GM12878 (cell line): Measurements from ENCODE around the gene GUCA2A. TPM values are rescaled to one million over a fixed set of nuclear protein-coding genes. Genes with fewer than 3 reads are reported as not detected.

Source experiments
- ATAC-seq: fragments of 200-7000 bp; cut with Tn5 transposase; 3 replicates; pipeline ENCODE4 v1.9.1; 2020; ENCODE audit warnings: mild to moderate bottlenecking, moderate library complexity
- BruUV-seq: library from RNA; stranded (reverse); fragments of 400-500 nt; replicated peaks from 2 replicates; lab custom pipeline; 2021; lab: Mats Ljungman, UMichigan
- CTCF ChIA-PET: fragments of 300-600 bp; sonication (Branson Sonifier 250); formaldehyde crosslinking; extraction: SDS; loops from one replicate; lab custom pipeline; 2021; ENCODE audit warnings: inconsistent platforms; lab: Yijun Ruan, JAX
- POLR2A ChIA-PET: fragments of 350-600 bp; formaldehyde crosslinking; extraction: SDS; loops from one replicate; lab custom pipeline; 2021; ENCODE audit warnings: inconsistent platforms; lab: Charles Lee
- RAD21 ChIA-PET: fragments of 300-600 bp; sonication (Branson Sonifier 250); formaldehyde crosslinking; loops from one replicate; lab custom pipeline; 2023; ENCODE audit warnings: antibody characterized with exemption; ENCODE audit not compliant: unreplicated experiment; lab: Charles Lee
- SMC1A ChIA-PET: fragments of 300-600 bp; sonication (Branson Sonifier 250); formaldehyde crosslinking; loops from one replicate; lab custom pipeline; 2023; ENCODE audit not compliant: unreplicated experiment, uncharacterized antibody; lab: Charles Lee
- DNase-seq: peaks from one replicate; pipeline ENCODE4 v3.0.0-alpha.2; 2011; ENCODE audit warnings: low read depth, low spot score
- FAIRE-seq: peaks from 3 replicates; lab custom pipeline; 2011; peaks lifted over from hg19 to GRCh38; lab: Jason Lieb, UNC
- H2AFZ ChIP-seq: 2 replicates; pipeline ENCODE4 v1.6.0; 2011; ENCODE audit warnings: low read depth, low read length, control low read depth; ENCODE audit not compliant: control insufficient read depth
- H3K27ac ChIP-seq: 2 replicates; pipeline ENCODE4 v1.5.1; 2011; ENCODE audit warnings: control low read depth; ENCODE audit not compliant: control insufficient read depth, insufficient read depth
- H3K27me3 ChIP-seq, 2 experiments: replicated peaks in 1 of 2; 2 replicates each; pipeline versions ENCODE4 v1.6.0 to v1.6.1; 2011; ENCODE audit warnings: low read length in 1 of 2; ENCODE audit not compliant: control insufficient read depth in 2 of 2, insufficient read depth in 2 of 2
- H3K36me3 ChIP-seq, 2 experiments: 2 replicates each; pipeline ENCODE4 v1.5.1; 2011; ENCODE audit warnings: low read length in 1 of 2; ENCODE audit not compliant: control insufficient read depth in 2 of 2, insufficient read depth in 2 of 2
- H3K4me1 ChIP-seq: 2 replicates; pipeline ENCODE4 v1.6.1; 2011; ENCODE audit warnings: mild to moderate bottlenecking, low read length, moderate library complexity, mixed read lengths; ENCODE audit not compliant: control insufficient read depth, insufficient read depth
- H3K4me2 ChIP-seq: 2 replicates; pipeline ENCODE4 v1.6.0; 2011; ENCODE audit warnings: control low read depth; ENCODE audit not compliant: control insufficient read depth, insufficient read depth
- H3K4me3 ChIP-seq: fragments of 200-600 bp; sonication (generic); 2 replicates; pipeline ENCODE4 v1.5.1; 2016
- H3K79me2 ChIP-seq: 2 replicates; pipeline ENCODE4 v1.6.0; 2011; ENCODE audit warnings: low read length; ENCODE audit not compliant: control insufficient read depth, insufficient read depth
- H3K9ac ChIP-seq: 2 replicates; pipeline ENCODE4 v1.8.0; 2011; ENCODE audit warnings: low read length, control low read depth, mixed read lengths; ENCODE audit not compliant: control insufficient read depth, insufficient read depth
- H3K9me3 ChIP-seq: replicated peaks from 3 replicates; pipeline ENCODE4 v1.5.1; 2011; ENCODE audit warnings: mild to moderate bottlenecking, low read length; ENCODE audit not compliant: control insufficient read depth, insufficient read depth
- H4K20me1 ChIP-seq: 2 replicates; pipeline ENCODE4 v1.6.0; 2011; ENCODE audit not compliant: control insufficient read depth, insufficient read depth
- CHD4 ChIP-seq: fragments of 200-600 bp; sonication (generic); IDR thresholded peaks from 2 replicates; pipeline ENCODE4 v1.6.1; 2016; ENCODE audit warnings: mild to moderate bottlenecking
- IKZF1 ChIP-seq: fragments of 450-650 bp; conservative IDR thresholded peaks from 2 replicates; pipeline ENCODE4 v1.6.1; 2017; ENCODE audit warnings: antibody characterized with exemption, mild to moderate bottlenecking
- IKZF2 ChIP-seq, 2 experiments: fragments of 450-650 bp; IDR thresholded peaks; 2 replicates each; pipeline ENCODE4 v1.6.1; 2017; ENCODE audit warnings: mild to moderate bottlenecking in 2 of 2, moderate library complexity in 2 of 2
- MEF2B ChIP-seq: fragments of 450-650 bp; IDR thresholded peaks from 2 replicates; pipeline ENCODE4 v1.6.1; 2018; ENCODE audit warnings: mild to moderate bottlenecking, moderate library complexity; ENCODE audit not compliant: partially characterized antibody, poor library complexity, severe bottlenecking
- MTA2 ChIP-seq: fragments of 450-650 bp; IDR thresholded peaks from 2 replicates; pipeline ENCODE4 v1.6.1; 2016; ENCODE audit warnings: low read depth, mild to moderate bottlenecking, moderate library complexity
- MTA3 ChIP-seq: IDR thresholded peaks from 2 replicates; pipeline ENCODE4 v1.6.1; 2012; ENCODE audit warnings: low read length, inconsistent platforms, borderline replicate concordance
- SREBF1 ChIP-seq: IDR thresholded peaks from 2 replicates; pipeline ENCODE4 v1.6.1; 2012; ENCODE audit warnings: mild to moderate bottlenecking, low read length
- TCF3 ChIP-seq: IDR thresholded peaks from 2 replicates; pipeline ENCODE4 v1.6.1; 2012; ENCODE audit warnings: low read depth, mild to moderate bottlenecking, low read length, borderline replicate concordance; ENCODE audit not compliant: insufficient read depth
- WGBS: methylation state at CpG from one replicate; pipeline ENCODE4 v1.1.6; 2016; ENCODE audit warnings: low lambda C conversion rate; ENCODE audit not compliant: insufficient replicate concordance, insufficient coverage; ENCODE audit errors: missing lambda C conversion rate; 5-methylcytosine and 5-hydroxymethylcytosine counted together
- in situ Hi-C: fragments of 300-500 bp; cut with MboI; formaldehyde crosslinking; loops from 9 replicates; pipeline ENCODE4 v1.14.3; 2018; ENCODE audit warnings: mixed read lengths
- intact Hi-C: fragments of 100-400 bp; cut with micrococcal nuclease; formaldehyde crosslinking; loops from one replicate; pipeline ENCODE4 v1.14.2; 2022; ENCODE audit not compliant: unreplicated experiment
- polyA plus RNA-seq, 11 experiments: library from polyadenylated mRNA; depleted of rRNA in 4 of 11; unstranded in 6 of 11; stranded (reverse) in 5 of 11; fragments of >200 nt; fragmentation: Nextera tagmentation in 4 of 11; fragmentation: Illumina TruSeq in 1 of 11; extraction: Ambion mirVana in 4 of 11; extraction: Trizol in 1 of 11; gene quantifications; 1 replicate in 1 of 11; 2 replicates in 10 of 11; pipeline versions ENCODE4 v1.2.1 to v1.2.3, GENCODE V29; 2011 to 2016; ENCODE audit warnings: inconsistent platforms in 2 of 11, missing spikeins in 2 of 11, low read depth in 1 of 11
- total RNA-seq, 4 experiments: library from RNA; depleted of rRNA in 3 of 4; stranded (reverse); fragments of >200 nt in 3 of 4; fragmentation: Illumina TruSeq in 1 of 4; extraction: Trizol in 1 of 4; gene quantifications; 2 replicates each; pipeline versions ENCODE4 v1.2.1 to v1.2.3, GENCODE V29; 2013 to 2021
- TF ChIP-seq, protein P1 (sequence below): IDR thresholded peaks from 2 replicates; pipeline ENCODE4 v1.6.1; 2011; ENCODE audit warnings: borderline replicate concordance, low read depth, mild to moderate bottlenecking, moderate library complexity, low read length; ENCODE audit not compliant: insufficient read depth, poor library complexity, severe bottlenecking

Gene GUCA2A
- total and polyA plus RNA-seq, 10 of the 15 experiments (the other 5 are each of a cell fraction or from before 2014, with no cell fraction given): not detected

DNA sequence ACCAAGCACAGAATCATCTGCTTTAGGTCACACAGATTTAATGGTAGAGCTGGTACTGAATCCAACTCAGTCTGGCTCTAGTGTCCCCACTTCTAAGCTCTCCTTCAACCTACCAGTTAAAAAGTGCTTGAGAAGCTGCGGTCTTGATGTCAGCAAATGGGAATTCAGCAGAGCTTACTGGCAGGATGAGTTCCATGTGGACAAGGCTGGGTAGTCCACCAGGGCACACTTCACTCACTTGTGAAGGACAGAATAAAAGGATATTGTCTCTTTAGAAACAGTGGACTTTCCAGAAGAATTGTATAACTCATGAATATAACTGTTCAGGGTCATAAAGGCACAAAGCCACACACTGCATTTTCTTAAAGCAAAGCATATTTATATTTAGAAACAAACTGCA lies 46.4 kb downstream of the GUCA2A start:
- H3K4me3 ChIP-seq: no peak overlapping the region
- H3K36me3 ChIP-seq: no peaks in the 10 kb centered on the region
- H3K79me2 ChIP-seq: no peaks in the 10 kb centered on the region
- in situ Hi-C loops (no loop called here), intact Hi-C loops (no loop called here)
- no peak overlapping the region for H3K9ac ChIP-seq
- no peak overlapping the region for H2AFZ ChIP-seq
- SMC1A ChIA-PET: interaction anchor here (0.6 to 1.0 kb wide), 4 partner anchors 10 to 222 kb away, joined by 3 to 4 read pairs (median 3); no protein-coding TSS in a partner anchor
- no peaks in the 10 kb centered on the region for H3K9me3 ChIP-seq
- ATAC-seq (no peak), FAIRE-seq (no peak), DNase-seq (no peak)
- RAD21 ChIA-PET: no interaction called here
- TF ChIP-seq MTA2 (no peak), TCF3 (no peak)
- H3K4me1 ChIP-seq: no peaks in the 10 kb centered on the region
- H3K27me3 ChIP-seq: no peaks in the 10 kb centered on the region
- POLR2A ChIA-PET: no interaction called here
- CTCF ChIA-PET: no interaction called here
- 28% methylated on average over 1 of the region's 1 CpG for whole genome bisulfite sequencing
- H4K20me1 ChIP-seq: no peaks in the 10 kb centered on the region
- H3K27ac ChIP-seq: no peak overlapping the region
- H3K4me2 ChIP-seq: no peak overlapping the region
- BruUV-seq: no TSS peak

DNA sequence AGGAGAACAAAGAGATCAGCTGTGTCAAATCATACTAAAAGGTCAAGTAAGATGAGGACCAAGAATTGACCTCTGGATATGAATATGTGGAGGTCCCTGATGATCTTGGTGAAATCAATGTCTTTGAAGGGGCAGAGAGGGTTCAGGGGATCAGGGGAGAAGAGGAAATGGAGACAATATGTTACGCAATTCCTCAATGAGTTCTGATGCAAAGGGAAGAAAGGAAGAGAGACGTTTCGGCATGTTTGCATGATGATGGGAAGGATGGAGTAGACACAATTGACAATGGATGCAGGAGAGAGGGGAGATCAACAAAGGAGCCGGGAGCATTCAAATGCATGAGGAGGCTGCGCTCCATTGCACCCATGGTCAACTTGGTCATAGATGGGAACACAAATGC lies 47.3 kb downstream of the GUCA2A start:
- BruUV-seq: no TSS peak
- Histone ChIP-seq H3K27ac (no peak overlapping the region), H3K4me1 (no peaks in the 10 kb centered on the region), H4K20me1 (no peaks in the 10 kb centered on the region), H3K4me2 (no peak overlapping the region), H3K9ac (no peak overlapping the region), H3K9me3 (no peaks in the 10 kb centered on the region; the same call in 2 of the 3 replicates), H3K79me2 (no peaks in the 10 kb centered on the region), H3K27me3 (no peaks in the 10 kb centered on the region), H3K36me3 (no peaks in the 10 kb centered on the region), H2AFZ (no peak overlapping the region), H3K4me3 (no peak overlapping the region)
- ChIA-PET POLR2A (no interaction called here), SMC1A (no interaction called here), RAD21 (no interaction called here), CTCF (no interaction called here)
- ATAC-seq (no peak), FAIRE-seq (no peak), DNase-seq (no peak)
- in situ Hi-C loops: no loop called here
- intact Hi-C loops: no loop called here
- TF ChIP-seq IKZF1: no peak
- no peak for TF ChIP-seq CHD4
- no peak for TF ChIP-seq SREBF1
- TF ChIP-seq, protein P1, sequence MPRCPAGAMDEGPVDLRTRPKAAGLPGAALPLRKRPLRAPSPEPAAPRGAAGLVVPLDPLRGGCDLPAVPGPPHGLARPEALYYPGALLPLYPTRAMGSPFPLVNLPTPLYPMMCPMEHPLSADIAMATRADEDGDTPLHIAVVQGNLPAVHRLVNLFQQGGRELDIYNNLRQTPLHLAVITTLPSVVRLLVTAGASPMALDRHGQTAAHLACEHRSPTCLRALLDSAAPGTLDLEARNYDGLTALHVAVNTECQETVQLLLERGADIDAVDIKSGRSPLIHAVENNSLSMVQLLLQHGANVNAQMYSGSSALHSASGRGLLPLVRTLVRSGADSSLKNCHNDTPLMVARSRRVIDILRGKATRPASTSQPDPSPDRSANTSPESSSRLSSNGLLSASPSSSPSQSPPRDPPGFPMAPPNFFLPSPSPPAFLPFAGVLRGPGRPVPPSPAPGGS: no peak
- no peak for TF ChIP-seq IKZF2 (IDR thresholded peaks at IDR 0.05)
- no peak for TF ChIP-seq MEF2B
- no peak for TF ChIP-seq MTA3
- 59% methylated on average over 5 of the region's 5 CpGs for WGBS
